SK-N-MC (cell line): Measurements from ENCODE around the gene HLA-DRB1.

Source experiments
- EZH2 ChIP-seq: fragments of 200-600 bp; sonication (generic); IDR thresholded peaks from one replicate; pipeline ENCODE4 v1.6.1; 2017; ENCODE audit warnings: antibody characterized with exemption
- FOXP2 ChIP-seq: optimal IDR thresholded peaks from 2 replicates; pipeline ENCODE3; 2011; ENCODE audit warnings: mild to moderate bottlenecking, moderate library complexity; ENCODE audit not compliant: insufficient read depth; ENCODE audit errors: extremely low read length, control extremely low read depth
- POLR2AphosphoS5 ChIP-seq: IDR thresholded peaks from 2 replicates; pipeline ENCODE4 v1.6.1; 2012; ENCODE audit warnings: mild to moderate bottlenecking, low read depth, low read length, borderline replicate concordance

DNA sequence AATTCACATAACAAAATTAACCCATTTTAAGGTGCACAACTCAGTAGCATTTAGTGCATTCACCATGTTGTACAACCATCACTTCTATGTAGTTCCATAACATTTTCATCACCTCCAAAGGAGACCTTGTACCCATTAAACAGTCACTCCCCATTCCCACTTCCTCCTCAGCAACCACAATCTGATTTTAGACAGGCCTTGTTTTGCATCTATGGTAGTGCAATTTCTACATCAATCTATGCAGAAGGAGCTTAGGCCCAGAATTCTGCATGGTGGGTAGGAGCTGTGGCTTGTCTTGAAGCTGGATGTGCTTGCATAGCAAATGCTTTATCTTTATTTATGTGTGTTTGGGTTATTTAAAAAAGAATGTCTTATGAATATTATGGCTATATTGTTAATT lies 34.0 kb upstream of the HLA-DRB1 start:
- TF ChIP-seq POLR2AphosphoS5 (no peak), EZH2 (no peak), FOXP2 (no peak)
